PC-9 (cell line): ENCODE measurements around the gene CLDN20. TPM values are rescaled to one million over a fixed set of nuclear protein-coding genes. Genes with fewer than 3 reads are reported as not detected.
"Not testable (repeated sequence)": the region's sequence is repeated elsewhere in the genome, so short reads cannot be mapped to it uniquely, and the experiment has no call there.

Experiments
- Bru-seq: library from RNA; stranded (reverse); fragments of 400-500 nt; gene quantifications from one replicate; lab custom pipeline; 2021; lab: Mats Ljungman, UMichigan
- BruChase-seq, 2 experiments: library from RNA; stranded (reverse); fragments of 400-500 nt; gene quantifications; one replicate each; lab custom pipeline; 2021; lab: Mats Ljungman, UMichigan
- BruUV-seq: library from RNA; stranded (reverse); fragments of 400-500 nt; replicated peaks from 2 replicates; lab custom pipeline; 2021; lab: Mats Ljungman, UMichigan
- CTCF ChIA-PET: fragments of 300-600 bp; sonication (Branson Sonifier 250); formaldehyde crosslinking; loops from one replicate; lab custom pipeline; 2022; ENCODE audit warnings: antibody characterized with exemption; lab: Charles Lee
- POLR2A ChIA-PET: fragments of 300-600 bp; sonication (Branson Sonifier 250); formaldehyde crosslinking; loops from one replicate; lab custom pipeline; 2022; ENCODE audit warnings: antibody characterized with exemption; ENCODE audit not compliant: unreplicated experiment; lab: Charles Lee
- DNase-seq, 2 experiments: peaks; one replicate each; pipeline versions ENCODE4 v3.0.0 to v3.0.0-alpha.2; 2015 to 2022; ENCODE audit warnings: mixed read lengths in 1 of 2
- H2AFZ ChIP-seq: fragments of 200-600 bp; sonication (generic); 2 replicates; pipeline ENCODE4 v1.8.1; 2017; ENCODE audit warnings: antibody characterized with exemption
- H3F3A ChIP-seq: fragments of 200-600 bp; sonication (generic); 2 replicates; pipeline ENCODE4 v1.8.1; 2017; ENCODE audit warnings: antibody characterized with exemption, mild to moderate bottlenecking, low read depth; ENCODE audit not compliant: insufficient read depth
- H3K27ac ChIP-seq: fragments of 200-600 bp; sonication (generic); 2 replicates; pipeline ENCODE4 v1.6.1; 2016; ENCODE audit warnings: mixed run types
- H3K27me3 ChIP-seq: fragments of 200-600 bp; sonication (generic); 2 replicates; pipeline ENCODE4 v1.6.1; 2016; ENCODE audit warnings: low read depth, mixed run types; ENCODE audit not compliant: insufficient read depth
- H3K36me3 ChIP-seq: fragments of 200-600 bp; sonication (generic); 2 replicates; pipeline ENCODE4 v1.6.1; 2016; ENCODE audit warnings: low read depth, mixed run types
- H3K4me1 ChIP-seq: fragments of 200-600 bp; sonication (generic); replicated peaks from 2 replicates; pipeline ENCODE4 v1.6.1; 2016; ENCODE audit warnings: mixed run types; ENCODE audit not compliant: insufficient read depth
- H3K4me2 ChIP-seq: fragments of 200-600 bp; sonication (generic); 2 replicates; pipeline ENCODE4 v1.6.1; 2017; ENCODE audit warnings: mixed run types
- H3K4me3 ChIP-seq: fragments of 200-600 bp; sonication (generic); 2 replicates; pipeline ENCODE4 v1.6.1; 2016; ENCODE audit warnings: mixed run types
- H3K79me2 ChIP-seq: fragments of 200-600 bp; sonication (generic); 2 replicates; pipeline ENCODE4 v1.6.1; 2017; ENCODE audit warnings: low read depth, mixed run types
- H3K9me2 ChIP-seq: fragments of 200-600 bp; sonication (generic); 2 replicates; pipeline ENCODE4 v1.8.1; 2017; ENCODE audit warnings: mild to moderate bottlenecking; ENCODE audit not compliant: insufficient read depth
- H3K9me3 ChIP-seq: fragments of 200-600 bp; sonication (generic); 2 replicates; pipeline ENCODE4 v1.8.1; 2016; ENCODE audit warnings: low read depth; ENCODE audit not compliant: insufficient read depth
- H4K20me1 ChIP-seq: fragments of 200-600 bp; sonication (generic); 2 replicates; pipeline ENCODE4 v1.8.1; 2017; ENCODE audit not compliant: insufficient read depth
- CTCF ChIP-seq: fragments of 200-600 bp; sonication (generic); conservative IDR thresholded peaks from 2 replicates; pipeline ENCODE4 v1.6.1; 2017; ENCODE audit warnings: mixed run types, antibody characterized with exemption, mild to moderate bottlenecking, moderate library complexity
- EZH2 ChIP-seq: fragments of 200-600 bp; sonication (generic); IDR thresholded peaks from 2 replicates; pipeline ENCODE4 v1.8.0; 2017; ENCODE audit warnings: antibody characterized with exemption, low read depth
- intact Hi-C: fragments of 100-400 bp; cut with micrococcal nuclease; formaldehyde crosslinking; loops from one replicate; pipeline ENCODE4 v1.10.0; 2022; ENCODE audit not compliant: unreplicated experiment
- long read RNA-seq: library from polyadenylated mRNA; stranded (forward); transcript quantifications from one replicate; pipeline ENCODE4 v2.0.0, GENCODE V29; 2022
- total RNA-seq: library from RNA; stranded (reverse); gene quantifications from 2 replicates; pipeline ENCODE4 v1.2.3, GENCODE V29; 2021

Gene CLDN20
- total RNA-seq (not detected in 2 replicates), Bru-seq, nascent RNA (percentile 24 among the genes with signal in this experiment), BruChase-seq, experiment 1, labeled RNA remaining after a 2-hour chase (percentile 20 among the genes with signal in this experiment), BruChase-seq, experiment 2, labeled RNA remaining after a 6-hour chase (not detected)
- long read RNA-seq, partial matches to known transcripts: 0 of 5 reads
- long read RNA-seq, other reads (novel, unspliced or antisense): 5 of 5 reads

- Histone ChIP-seq H3K27me3 (no peaks in the 10 kb centered on the region), H3K4me1 (no peaks in the 10 kb centered on the region), H4K20me1 (no peaks in the 10 kb centered on the region), H3K27ac (no peak within 1 kb of the TSS), H3K79me2 (no peaks in the 10 kb centered on the region), H3K36me3 (no peaks in the 10 kb centered on the region; the same call in 1 of the 2 replicates), H3F3A (no peaks in the 10 kb centered on the region), H2AFZ (no peak within 1 kb of the TSS), H3K9me2 (no peaks in the 10 kb centered on the region), H3K4me2 (no peak within 1 kb of the TSS), H3K9me3 (no peaks in the 10 kb centered on the region), H3K4me3 (no peak within 1 kb of the TSS)
- POLR2A ChIA-PET: no interaction called here
- CTCF ChIA-PET: no interaction called here
- DNase-seq: no peak
- intact Hi-C loops: no loop called here
- TF ChIP-seq EZH2 (no peak), CTCF (no peak)
- no TSS peak for BruUV-seq
These were observed at the start of gene CLDN20 for GRCh38 chr6:155263373-155264063. Gene CLDN20, plus strand, starts transcription at chr6:155264013. Its CDS starts 11,707 bp downstream, at chr6:155275720.

GRCh38 chr6:155215906-155216305 lies 47.9 kb upstream of the CLDN20 start:
- Histone ChIP-seq H2AFZ (no peak overlapping the region), H3K4me2 (no peak overlapping the region), H3K9me3 (no peaks in the 10 kb centered on the region), H3K36me3 (no peaks in the 10 kb centered on the region), H3F3A (no peaks in the 10 kb centered on the region), H3K4me1 (no peaks in the 10 kb centered on the region; the same call in 1 of the 2 replicates), H3K79me2 (no peaks in the 10 kb centered on the region), H4K20me1 (no peaks in the 10 kb centered on the region), H3K27me3 (no peaks in the 10 kb centered on the region), H3K9me2 (no peaks in the 10 kb centered on the region), H3K27ac (no peak overlapping the region), H3K4me3 (no peak overlapping the region)
- no peak for DNase-seq
- ChIA-PET POLR2A (no interaction called here), CTCF (no interaction called here)
- intact Hi-C loops: no loop called here
- no peak for TF ChIP-seq EZH2
- TF ChIP-seq CTCF: no peak
- BruUV-seq: no TSS peak

- Histone ChIP-seq H3K27ac (no peak overlapping the region), H3F3A (no peaks in the 10 kb centered on the region), H3K36me3 (no peaks in the 10 kb centered on the region), H3K4me1 (no peaks in the 10 kb centered on the region; the same call in 1 of the 2 replicates), H4K20me1 (no peaks in the 10 kb centered on the region), H3K4me3 (no peak overlapping the region), H3K9me3 (no peaks in the 10 kb centered on the region), H3K9me2 (no peaks in the 10 kb centered on the region), H3K4me2 (no peak overlapping the region), H3K79me2 (no peaks in the 10 kb centered on the region), H2AFZ (no peak overlapping the region), H3K27me3 (no peaks in the 10 kb centered on the region)
- POLR2A ChIA-PET: no interaction called here
- CTCF ChIA-PET: no interaction called here
- DNase-seq: no peak
- no TSS peak for BruUV-seq
- TF ChIP-seq EZH2 (no peak), CTCF (no peak)
- intact Hi-C loops: no loop called here
These were observed 47.3 kb upstream of the CLDN20 start for GRCh38 chr6:155216312-155217046.

- CTCF ChIA-PET, intact Hi-C loops, BruUV-seq, H3K4me2 ChIP-seq, H3K4me1 ChIP-seq, H3K27ac ChIP-seq, H3K36me3 ChIP-seq, H3K27me3 ChIP-seq, POLR2A ChIA-PET, DNase-seq, H3K79me2 ChIP-seq, H3K4me3 ChIP-seq, H3K9me3 ChIP-seq, H2AFZ ChIP-seq, H4K20me1 ChIP-seq, H3F3A ChIP-seq, H3K9me2 ChIP-seq: not testable (repeated sequence)
These were observed 45.1 kb upstream of the CLDN20 start for GRCh38 chr6:155218711-155219110.
